Central memory CD8-positive, alpha-beta T cell (primary cell): ENCODE data around the gene UBASH3B.

Experiments used
- ATAC-seq: fragments of 150-1000 bp; cut with Tn5 transposase; replicated peaks from 2 replicates; pipeline ENCODE4 v1.10.0; 2022; ENCODE audit warnings: mild to moderate bottlenecking, moderate FRiP score, moderate number of reproducible peaks; ENCODE audit not compliant: poor library complexity, severe bottlenecking; ENCODE audit errors: extremely low read depth
- DNase-seq, 2 donors: peaks; one replicate each; pipeline ENCODE4 v3.0.0; 2021; ENCODE audit warnings: low spot score in 2 of 2
- H3K27ac Mint-ChIP-seq: one replicate; pipeline ENCODE4 v1.8.0; 2022; ENCODE audit warnings: low read depth, mild to moderate bottlenecking, moderate library complexity, mixed read lengths
- H3K27me3 Mint-ChIP-seq: one replicate; pipeline ENCODE4 v1.8.0; 2022; ENCODE audit warnings: mixed read lengths
- H3K36me3 Mint-ChIP-seq: one replicate; pipeline ENCODE4 v1.8.0; 2022; ENCODE audit warnings: mild to moderate bottlenecking, moderate library complexity, mixed read lengths; ENCODE audit not compliant: insufficient read depth
- H3K4me1 Mint-ChIP-seq: one replicate; pipeline ENCODE4 v1.8.0; 2022; ENCODE audit warnings: mixed read lengths
- H3K4me3 Mint-ChIP-seq: one replicate; pipeline ENCODE4 v1.8.0; 2022; ENCODE audit warnings: mild to moderate bottlenecking, moderate library complexity, mixed read lengths
- H3K9me3 Mint-ChIP-seq: one replicate; pipeline ENCODE4 v1.8.0; 2022; ENCODE audit warnings: mixed read lengths

Gene UBASH3B

DNA sequence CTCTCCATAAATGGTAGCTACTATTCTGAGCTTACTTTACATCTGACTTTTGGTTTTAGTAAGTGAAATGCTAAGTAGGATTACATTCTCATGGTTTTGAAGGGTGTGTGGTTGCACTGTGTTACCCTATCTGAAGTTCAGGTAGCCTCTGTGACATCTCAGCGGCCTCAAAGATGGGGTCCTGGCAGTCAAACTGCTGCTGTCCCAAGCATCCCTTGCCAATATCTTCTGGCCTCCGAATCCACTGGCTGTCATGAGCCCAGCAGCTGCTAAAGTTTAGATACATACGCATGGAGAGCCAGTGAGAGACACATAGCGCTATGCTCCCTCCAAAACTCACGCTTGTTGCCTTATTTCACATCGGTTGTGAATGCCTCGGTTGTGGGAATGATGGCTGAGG lies 34.9 kb downstream of the UBASH3B start:
- H3K9me3 Mint-ChIP-seq = no peaks in the 10 kb centered on the region
- ATAC-seq = no peak
- peaks cover 48% of the 10 kb centered on the region for H3K4me1 Mint-ChIP-seq
- no peaks in the 10 kb centered on the region for H3K36me3 Mint-ChIP-seq
- no peak overlapping the region for H3K27ac Mint-ChIP-seq
- no peaks in the 10 kb centered on the region for H3K27me3 Mint-ChIP-seq
- peak overlapping the region; percentile 28 for H3K4me3 Mint-ChIP-seq
- no peak for DNase-seq

DNA sequence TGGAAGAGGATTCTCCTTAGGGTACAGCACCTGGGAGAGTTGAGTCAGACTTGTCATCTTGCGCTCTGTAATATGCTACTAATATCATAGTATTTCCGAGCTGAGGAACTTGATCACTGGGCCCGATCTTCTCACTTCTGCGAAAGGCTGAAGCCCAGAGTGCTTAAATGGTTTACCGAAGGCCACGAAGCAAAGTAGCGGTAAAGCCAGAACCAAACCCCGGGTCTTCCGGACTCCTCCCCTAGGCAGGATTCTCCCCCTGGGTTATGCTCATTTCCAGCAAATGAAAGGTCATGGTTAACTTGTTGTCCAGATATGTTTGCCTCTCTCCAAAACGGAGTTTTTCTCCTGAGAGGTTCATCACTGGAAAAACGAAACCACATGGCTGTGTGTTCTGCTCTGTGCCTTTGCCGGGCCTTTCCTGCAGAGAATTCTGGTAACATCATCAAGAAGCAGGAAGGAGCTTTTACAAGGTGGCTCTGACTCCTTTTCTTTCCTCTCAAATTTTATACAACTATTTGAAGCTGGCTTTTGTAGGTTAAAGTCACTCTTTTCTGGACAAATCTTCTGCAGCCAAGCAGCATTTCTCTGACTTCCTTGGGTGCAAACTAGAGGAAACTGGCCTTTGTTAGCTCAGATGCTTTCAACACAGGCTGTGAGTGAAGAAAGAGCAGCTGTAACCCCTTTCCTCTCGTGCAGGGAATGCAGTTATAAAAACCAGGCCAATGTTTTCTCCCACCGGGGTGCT lies 35.5 kb downstream of the UBASH3B start:
- peak overlapping the region; percentile 39 for H3K27ac Mint-ChIP-seq
- DNase-seq (no peak), ATAC-seq (peak; percentile 28)
- no peaks in the 10 kb centered on the region for H3K9me3 Mint-ChIP-seq
- H3K4me1 Mint-ChIP-seq = peaks cover 51% of the 10 kb centered on the region
- H3K4me3 Mint-ChIP-seq = peak overlapping the region; percentile 28
- no peaks in the 10 kb centered on the region for H3K27me3 Mint-ChIP-seq
- H3K36me3 Mint-ChIP-seq = no peaks in the 10 kb centered on the region

DNA sequence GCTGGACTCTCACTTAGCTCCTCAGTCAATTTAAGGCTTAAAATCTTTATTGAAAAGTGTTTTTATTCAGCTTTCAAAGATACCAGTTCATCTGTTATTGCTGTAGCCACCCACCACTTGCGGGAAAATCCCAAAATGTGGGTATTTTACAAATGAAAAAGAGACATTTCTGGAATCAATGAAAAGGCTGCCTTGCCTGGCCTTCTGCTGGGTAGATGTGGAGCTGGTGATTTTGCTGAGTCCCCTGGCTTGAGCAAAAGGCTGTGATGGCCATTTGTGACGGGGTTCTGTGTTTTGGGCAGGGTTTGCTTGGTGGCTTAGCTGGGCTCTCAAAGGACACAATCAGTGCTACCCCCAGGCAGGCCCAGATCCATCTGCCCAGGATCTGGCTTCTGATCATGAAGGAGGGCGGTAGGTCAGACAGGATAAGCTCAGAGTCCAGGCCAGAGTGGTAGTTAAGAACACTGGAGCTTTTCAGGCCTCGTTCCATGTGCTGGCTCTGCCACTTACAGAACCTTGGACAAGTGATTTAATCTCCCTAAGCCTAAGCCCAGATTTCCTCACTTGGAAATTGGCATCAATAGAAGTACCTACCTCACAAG lies 36.1 kb downstream of the UBASH3B start:
- peaks cover 51% of the 10 kb centered on the region for H3K4me1 Mint-ChIP-seq
- peak overlapping the region; percentile 28 for H3K4me3 Mint-ChIP-seq
- H3K27me3 Mint-ChIP-seq = no peaks in the 10 kb centered on the region
- no peaks in the 10 kb centered on the region for H3K36me3 Mint-ChIP-seq
- ATAC-seq (no peak), DNase-seq (no peak)
- H3K9me3 Mint-ChIP-seq = no peaks in the 10 kb centered on the region
- H3K27ac Mint-ChIP-seq = peak overlapping the region; percentile 39

DNA sequence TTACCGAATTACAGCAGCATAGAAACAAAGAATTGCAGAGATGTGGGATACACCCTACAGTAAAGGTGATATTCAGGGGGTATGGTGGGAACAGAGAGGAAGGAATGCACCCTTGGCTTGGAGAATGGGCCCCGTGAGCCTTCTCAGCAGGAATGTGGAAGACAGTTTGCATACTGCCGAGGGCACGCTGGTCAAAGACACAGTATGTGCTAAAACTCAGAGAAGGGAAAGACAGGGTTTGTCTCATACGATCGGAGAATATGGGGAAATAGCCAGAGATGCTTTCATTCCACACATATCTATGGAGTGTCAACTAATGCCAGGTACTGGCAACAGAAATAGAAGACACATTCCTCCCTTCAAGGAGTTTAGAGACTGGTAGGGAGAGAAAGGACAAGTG lies 36.9 kb downstream of the UBASH3B start:
- H3K27ac Mint-ChIP-seq = peak overlapping the region; percentile 39
- H3K27me3 Mint-ChIP-seq = no peaks in the 10 kb centered on the region
- H3K4me1 Mint-ChIP-seq = peaks cover 54% of the 10 kb centered on the region
- no peaks in the 10 kb centered on the region for H3K36me3 Mint-ChIP-seq
- ATAC-seq = no peak
- H3K9me3 Mint-ChIP-seq = no peaks in the 10 kb centered on the region
- DNase-seq = no peak
- no peak overlapping the region for H3K4me3 Mint-ChIP-seq

DNA sequence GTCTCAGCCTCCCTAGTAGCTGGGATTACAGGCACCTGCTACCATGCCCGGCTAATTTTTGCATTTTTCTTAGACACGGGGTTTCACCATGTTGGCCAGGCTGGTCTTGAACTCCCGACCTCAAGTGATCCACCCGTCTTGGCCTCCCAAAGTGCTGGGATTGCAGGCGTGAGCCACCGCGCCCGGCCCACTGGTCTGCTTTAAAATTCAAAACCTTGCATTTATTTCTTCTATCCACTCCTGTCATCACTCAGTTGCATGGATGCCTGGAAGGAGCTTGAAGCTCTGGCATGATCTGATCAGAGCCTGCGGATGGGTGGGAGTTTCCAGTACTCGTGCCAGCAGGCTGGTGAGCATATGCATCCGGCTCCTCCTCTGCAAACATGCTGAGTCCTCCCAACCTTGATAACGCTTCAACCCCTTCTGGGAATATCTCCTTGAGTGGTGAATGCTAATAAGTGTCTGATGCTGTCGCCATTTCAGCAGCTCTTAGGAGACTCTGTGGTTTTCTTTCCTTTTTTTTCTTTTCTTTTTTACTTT lies 39.6 kb downstream of the UBASH3B start:
- DNase-seq = no peak
- no peak for ATAC-seq
- Mint-ChIP-seq H3K4me1 (peaks cover 56% of the 10 kb centered on the region), H3K27ac (no peak overlapping the region), H3K36me3 (no peaks in the 10 kb centered on the region), H3K9me3 (no peaks in the 10 kb centered on the region), H3K27me3 (no peaks in the 10 kb centered on the region), H3K4me3 (no peak overlapping the region)

DNA sequence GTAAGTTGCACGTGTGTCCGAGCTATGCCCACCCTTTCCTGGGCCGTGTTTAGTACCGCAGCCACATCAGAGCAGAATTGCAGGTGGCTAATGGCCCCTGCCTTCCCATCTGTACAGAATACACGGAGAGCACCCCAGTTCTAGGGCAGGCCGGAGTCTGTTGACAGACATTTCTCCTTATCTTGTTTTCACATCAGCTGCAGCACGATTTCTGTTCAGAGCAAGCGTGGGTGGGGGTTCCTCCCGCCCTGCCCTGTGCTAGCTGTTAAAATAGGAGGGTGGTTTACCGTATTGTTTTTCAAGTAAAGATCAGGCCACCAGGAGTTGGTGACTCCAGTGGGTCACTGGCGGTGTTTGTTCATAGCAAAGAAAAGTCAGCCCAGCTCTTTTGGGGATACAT lies 41.1 kb downstream of the UBASH3B start:
- H3K27me3 Mint-ChIP-seq = no peaks in the 10 kb centered on the region
- H3K4me1 Mint-ChIP-seq = peaks cover 65% of the 10 kb centered on the region
- DNase-seq = peak; percentile 30 to 35
- peak overlapping the region; percentile 54 for H3K27ac Mint-ChIP-seq
- peak; percentile 77 for ATAC-seq
- H3K4me3 Mint-ChIP-seq = peak overlapping the region; percentile 59
- no peaks in the 10 kb centered on the region for H3K36me3 Mint-ChIP-seq
- no peaks in the 10 kb centered on the region for H3K9me3 Mint-ChIP-seq

DNA sequence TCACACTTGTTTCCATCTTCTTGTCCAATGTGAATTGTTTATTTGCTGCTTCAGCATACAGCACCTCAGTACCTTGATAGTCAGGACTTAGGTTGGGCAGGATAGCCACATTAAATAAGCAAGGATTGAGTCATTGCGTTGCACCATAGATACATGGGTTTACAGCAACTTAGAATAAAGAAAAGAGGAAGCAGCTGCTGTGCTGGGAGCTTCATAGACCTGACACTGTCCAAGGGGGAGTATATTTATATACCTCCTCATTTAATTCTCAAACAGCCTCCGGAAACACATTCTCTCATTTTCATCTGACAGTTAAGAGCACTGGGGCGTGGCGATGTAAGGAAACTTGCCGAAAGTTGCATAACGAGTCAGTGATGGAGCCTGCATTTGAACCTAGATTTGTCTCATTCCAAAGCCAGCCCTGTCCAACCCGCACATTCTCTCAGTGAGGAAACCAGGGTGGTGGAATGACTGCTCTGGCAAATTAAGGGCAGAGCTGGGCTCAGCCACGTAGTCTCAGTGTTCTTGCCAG lies 42.2 kb downstream of the UBASH3B start:
- ATAC-seq (peak; percentile 61), DNase-seq (no peak)
- no peaks in the 10 kb centered on the region for H3K36me3 Mint-ChIP-seq
- H3K4me1 Mint-ChIP-seq = peaks cover 66% of the 10 kb centered on the region
- H3K4me3 Mint-ChIP-seq = peak overlapping the region; percentile 59
- peak overlapping the region; percentile 54 for H3K27ac Mint-ChIP-seq
- no peaks in the 10 kb centered on the region for H3K9me3 Mint-ChIP-seq
- H3K27me3 Mint-ChIP-seq = no peaks in the 10 kb centered on the region

DNA sequence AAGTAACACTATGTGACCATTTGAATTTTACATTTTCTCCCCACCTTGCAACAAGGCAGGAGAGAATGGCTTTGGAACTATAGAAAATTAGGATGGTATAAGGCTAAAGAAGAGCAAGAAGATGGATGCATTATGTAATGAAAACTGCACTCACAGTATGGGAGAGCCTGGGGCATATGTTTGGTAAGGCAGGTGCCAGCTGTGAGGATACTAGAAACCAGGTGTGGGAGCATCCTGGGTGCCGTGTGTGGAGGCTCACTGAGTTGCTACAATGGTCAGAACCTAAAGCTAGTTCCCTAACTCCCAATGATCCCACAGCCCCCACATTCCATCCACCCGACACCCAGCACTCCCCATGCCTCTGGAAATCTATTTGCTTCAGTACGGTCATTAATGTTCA lies 42.9 kb downstream of the UBASH3B start:
- peak overlapping the region; percentile 59 for H3K4me3 Mint-ChIP-seq
- H3K27ac Mint-ChIP-seq = no peak overlapping the region
- peaks cover 60% of the 10 kb centered on the region for H3K4me1 Mint-ChIP-seq
- ATAC-seq (no peak), DNase-seq (no peak)
- no peaks in the 10 kb centered on the region for H3K9me3 Mint-ChIP-seq
- H3K27me3 Mint-ChIP-seq = no peaks in the 10 kb centered on the region
- H3K36me3 Mint-ChIP-seq = no peaks in the 10 kb centered on the region

DNA sequence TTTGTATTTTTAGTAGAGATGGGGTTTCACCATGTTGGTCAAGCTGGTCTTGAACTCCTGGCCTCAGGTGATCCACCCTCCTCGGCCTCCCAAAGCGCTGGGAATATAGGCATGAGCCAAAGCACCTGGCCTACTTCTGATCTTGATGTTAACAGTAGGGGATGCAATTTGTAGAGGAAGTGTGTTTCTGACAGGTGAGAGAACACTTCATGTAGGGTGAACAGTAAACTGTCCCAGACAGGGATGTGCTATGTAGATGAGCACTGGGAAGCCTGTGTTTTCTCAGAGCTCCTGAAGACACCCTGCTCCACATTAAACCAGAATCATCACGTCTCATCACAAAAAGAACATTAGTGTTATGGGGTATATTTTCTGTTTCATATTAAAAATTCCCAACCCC lies 45.1 kb downstream of the UBASH3B start:
- peaks cover 2% of the 10 kb centered on the region for H3K36me3 Mint-ChIP-seq
- ATAC-seq (no peak), DNase-seq (no peak)
- H3K4me3 Mint-ChIP-seq = no peak overlapping the region
- H3K4me1 Mint-ChIP-seq = peaks cover 57% of the 10 kb centered on the region
- H3K27ac Mint-ChIP-seq = peak overlapping the region; percentile 32
- no peaks in the 10 kb centered on the region for H3K9me3 Mint-ChIP-seq
- no peaks in the 10 kb centered on the region for H3K27me3 Mint-ChIP-seq

DNA sequence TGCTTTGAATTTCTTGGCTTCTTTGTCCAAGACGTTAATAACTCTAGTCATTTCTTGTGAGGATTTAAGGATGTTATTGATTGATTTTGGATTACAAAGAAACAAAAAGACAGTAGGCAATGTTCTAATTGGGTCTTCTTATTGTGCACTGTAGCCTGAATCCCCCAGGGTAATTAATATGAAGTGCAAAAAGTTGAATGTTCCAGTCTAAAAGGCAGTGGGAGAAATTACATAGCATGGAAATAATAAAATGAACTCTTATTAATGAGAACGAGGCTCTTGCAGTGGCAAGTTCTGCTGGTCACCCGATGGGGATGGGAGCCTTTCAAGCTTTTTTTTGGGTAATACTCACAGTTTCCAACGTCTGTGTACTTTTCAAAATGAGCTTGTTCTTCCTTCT lies 45.6 kb downstream of the UBASH3B start:
- H3K9me3 Mint-ChIP-seq = no peaks in the 10 kb centered on the region
- no peak overlapping the region for H3K4me3 Mint-ChIP-seq
- ATAC-seq (no peak), DNase-seq (no peak)
- H3K36me3 Mint-ChIP-seq = peaks cover 2% of the 10 kb centered on the region
- peaks cover 57% of the 10 kb centered on the region for H3K4me1 Mint-ChIP-seq
- no peaks in the 10 kb centered on the region for H3K27me3 Mint-ChIP-seq
- H3K27ac Mint-ChIP-seq = no peak overlapping the region

DNA sequence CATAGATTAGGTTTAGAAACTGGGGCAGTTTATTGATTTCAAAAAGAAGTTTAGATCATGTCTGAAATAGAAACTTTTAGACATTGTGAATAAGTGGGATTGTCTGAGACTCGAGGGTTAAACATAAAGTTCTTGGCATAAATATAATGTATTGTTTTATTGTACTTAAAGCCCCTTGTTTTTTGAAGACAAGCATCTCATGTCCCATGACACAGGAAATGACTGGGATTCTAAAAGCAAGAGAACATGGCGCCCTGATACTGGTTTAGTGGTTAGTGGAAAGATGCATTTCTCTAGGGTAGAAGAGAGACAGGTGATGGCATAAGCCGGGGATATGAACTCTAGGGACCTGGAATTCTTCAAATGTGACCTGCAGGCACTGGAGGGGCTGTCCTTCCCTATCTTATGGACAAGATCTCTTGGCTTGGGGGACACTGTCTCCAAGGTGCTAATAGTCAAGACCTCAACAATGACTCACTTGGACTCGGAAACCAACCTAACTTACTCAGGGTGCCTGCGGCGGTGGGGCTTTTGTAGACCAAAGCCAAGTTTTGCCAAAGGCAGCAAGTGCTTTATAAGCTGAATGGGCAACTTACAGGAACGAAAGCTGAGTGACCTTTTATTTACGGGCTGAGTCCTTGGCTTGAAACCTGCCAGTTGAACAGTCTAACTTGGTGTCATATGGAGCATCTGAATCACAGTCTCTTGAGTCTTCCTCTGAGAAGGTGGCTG lies 48.2 kb downstream of the UBASH3B start:
- Mint-ChIP-seq H3K9me3 (no peaks in the 10 kb centered on the region), H3K27ac (no peak overlapping the region), H3K36me3 (peaks cover 2% of the 10 kb centered on the region), H3K4me3 (no peak overlapping the region), H3K4me1 (peaks cover 41% of the 10 kb centered on the region), H3K27me3 (no peaks in the 10 kb centered on the region)
- DNase-seq = no peak
- no peak for ATAC-seq

DNA sequence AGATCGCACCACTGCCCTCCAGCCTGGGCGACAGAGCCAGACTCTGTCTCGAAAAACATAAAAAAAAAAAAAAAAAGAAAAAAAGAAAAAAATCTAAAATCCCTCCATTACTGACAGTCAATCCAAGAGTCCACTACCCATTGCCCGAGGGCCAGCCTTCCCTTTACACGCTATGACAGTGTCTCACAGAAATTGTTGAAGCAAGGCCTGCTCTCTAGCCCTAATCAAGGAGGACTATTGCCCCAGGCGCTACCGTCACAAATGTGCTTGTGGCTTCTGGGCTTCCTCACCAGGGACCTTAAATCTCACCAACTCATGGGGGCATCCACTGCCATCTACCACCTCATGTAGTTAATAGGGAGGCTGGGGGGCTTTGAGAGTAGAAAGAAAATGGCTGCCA lies 49.9 kb downstream of the UBASH3B start:
- Mint-ChIP-seq H3K27ac (no peak overlapping the region), H3K4me3 (no peak overlapping the region), H3K4me1 (peaks cover 41% of the 10 kb centered on the region), H3K27me3 (no peaks in the 10 kb centered on the region), H3K9me3 (no peaks in the 10 kb centered on the region), H3K36me3 (peaks cover 2% of the 10 kb centered on the region)
- ATAC-seq (no peak), DNase-seq (no peak)
